ENCODE data around the gene CNR1.

DNA sequence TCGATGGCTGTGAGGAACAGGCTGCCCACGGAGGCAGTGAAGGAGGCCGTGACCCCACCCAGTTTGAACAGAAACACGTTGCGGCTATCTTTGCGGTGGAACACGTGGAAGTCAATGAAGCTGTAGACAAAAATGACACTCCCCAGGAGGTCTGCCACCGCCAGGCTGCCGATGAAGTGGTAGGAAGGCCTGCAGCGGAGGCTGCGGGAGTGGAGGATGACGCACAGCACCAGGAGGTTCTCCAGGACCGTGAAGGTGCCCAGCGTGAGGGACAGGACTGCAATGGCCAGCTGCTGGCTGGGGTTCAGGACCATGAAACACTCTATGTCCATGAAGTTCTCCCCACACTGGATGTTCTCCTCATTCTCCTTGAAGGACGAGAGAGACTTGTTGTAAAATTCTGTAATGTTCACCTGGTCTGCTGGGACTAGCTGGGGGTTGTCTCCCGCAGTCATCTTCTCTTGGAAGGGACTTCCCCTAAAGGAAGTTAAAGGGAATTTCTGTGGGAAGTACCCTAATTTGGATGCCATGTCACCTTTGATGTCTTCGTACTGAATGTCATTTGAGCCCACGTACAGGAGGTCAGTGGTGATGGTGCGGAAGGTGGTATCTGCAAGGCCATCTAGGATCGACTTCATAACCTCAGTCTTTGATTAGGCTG is 21.4 kb downstream of the CNR1 start:
- TF ChIP-seq, protein P1, sequence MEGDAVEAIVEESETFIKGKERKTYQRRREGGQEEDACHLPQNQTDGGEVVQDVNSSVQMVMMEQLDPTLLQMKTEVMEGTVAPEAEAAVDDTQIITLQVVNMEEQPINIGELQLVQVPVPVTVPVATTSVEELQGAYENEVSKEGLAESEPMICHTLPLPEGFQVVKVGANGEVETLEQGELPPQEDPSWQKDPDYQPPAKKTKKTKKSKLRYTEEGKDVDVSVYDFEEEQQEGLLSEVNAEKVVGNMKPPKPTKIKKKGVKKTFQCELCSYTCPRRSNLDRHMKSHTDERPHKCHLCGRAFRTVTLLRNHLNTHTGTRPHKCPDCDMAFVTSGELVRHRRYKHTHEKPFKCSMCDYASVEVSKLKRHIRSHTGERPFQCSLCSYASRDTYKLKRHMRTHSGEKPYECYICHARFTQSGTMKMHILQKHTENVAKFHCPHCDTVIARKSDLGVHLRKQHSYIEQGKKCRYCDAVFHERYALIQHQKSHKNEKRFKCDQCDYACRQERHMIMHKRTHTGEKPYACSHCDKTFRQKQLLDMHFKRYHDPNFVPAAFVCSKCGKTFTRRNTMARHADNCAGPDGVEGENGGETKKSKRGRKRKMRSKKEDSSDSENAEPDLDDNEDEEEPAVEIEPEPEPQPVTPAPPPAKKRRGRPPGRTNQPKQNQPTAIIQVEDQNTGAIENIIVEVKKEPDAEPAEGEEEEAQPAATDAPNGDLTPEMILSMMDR (IDR thresholded peaks at IDR 0.05): no peak
- no peak for TF ChIP-seq POLR2A (IDR thresholded peaks at IDR 0.05)

Measured in esophagus squamous epithelium (tissue), 4 donors.